OCI-LY3 (cell line): ENCODE data around the gene RFTN1.
A peak's percentile ranks its signal among the peaks of the same experiment; 100 is the strongest.
"Not testable (repeated sequence)": the region's sequence is repeated elsewhere in the genome, so short reads cannot be mapped to it uniquely, and the experiment has no call there.

ENCODE experiments used
- H2AFZ ChIP-seq: fragments of 200-600, 300-600 bp; shearing (Covaris generic); 2 replicates; pipeline ENCODE4 v1.6.0; 2014; ENCODE audit warnings: antibody characterized with exemption, low read depth, low read length
- H3K27ac ChIP-seq: fragments of 200-600, 300-600 bp; sonication (generic); 2 replicates; pipeline ENCODE4 v1.5.1; 2014; ENCODE audit warnings: mild to moderate bottlenecking, low read length, moderate library complexity, mixed read lengths
- H3K27me3 ChIP-seq: fragments of 200-600, 300-600 bp; sonication (generic); 2 replicates; pipeline ENCODE4 v1.6.1; 2014; ENCODE audit warnings: low read depth, low read length, mixed read lengths
- H3K36me3 ChIP-seq: fragments of 200-600, 300-600 bp; sonication (generic); replicated peaks from 2 replicates; pipeline ENCODE3; 2014; ENCODE audit warnings: low read depth, low read length, mixed read lengths
- H3K4me1 ChIP-seq: fragments of 300-600, 200-600 bp; sonication (generic); 2 replicates; pipeline ENCODE4 v1.6.1; 2014; ENCODE audit warnings: low read length, mixed read lengths
- H3K4me2 ChIP-seq: fragments of 200-600, 300-600 bp; sonication (generic); 2 replicates; pipeline ENCODE4 v1.6.1; 2014; ENCODE audit warnings: low read length, mixed read lengths
- H3K4me3 ChIP-seq: fragments of 300-600, 200-600 bp; sonication (generic); 2 replicates; pipeline ENCODE4 v1.5.1; 2014; ENCODE audit warnings: antibody characterized with exemption, mild to moderate bottlenecking, low read length, moderate library complexity
- H3K79me2 ChIP-seq: fragments of 300-600, 200-600 bp; shearing (Covaris generic); 2 replicates; pipeline ENCODE4 v1.6.1; 2014; ENCODE audit warnings: mild to moderate bottlenecking, low read length, mixed read lengths
- H3K9ac ChIP-seq: fragments of 300-600, 200-600 bp; shearing (Covaris generic); 2 replicates; pipeline ENCODE4 v1.6.0; 2014; ENCODE audit warnings: mild to moderate bottlenecking, low read length, moderate library complexity
- H3K9me3 ChIP-seq: fragments of 200-600, 300-600 bp; shearing (Covaris generic); 2 replicates; pipeline ENCODE4 v1.6.1; 2014; ENCODE audit warnings: low read length, mixed read lengths; ENCODE audit not compliant: insufficient read depth
- H4K20me1 ChIP-seq: fragments of 200-600, 300-600 bp; sonication (generic); 2 replicates; pipeline ENCODE4 v1.6.1; 2016; ENCODE audit warnings: low read length, mixed read lengths; ENCODE audit not compliant: insufficient read depth
- EZH2phosphoT487 ChIP-seq: fragments of 200-600 bp; shearing (Covaris generic); IDR thresholded peaks from 2 replicates; pipeline ENCODE4 v1.6.1; 2018; ENCODE audit warnings: antibody characterized with exemption, mixed run types, low read depth
- TF ChIP-seq, protein P1 (sequence below): fragments of 200-600, 300-600 bp; sonication (generic); IDR thresholded peaks from 2 replicates; pipeline ENCODE4 v1.5.1; 2014; ENCODE audit warnings: antibody characterized with exemption, low read length, low read depth

The RFTN1 gene

DNA sequence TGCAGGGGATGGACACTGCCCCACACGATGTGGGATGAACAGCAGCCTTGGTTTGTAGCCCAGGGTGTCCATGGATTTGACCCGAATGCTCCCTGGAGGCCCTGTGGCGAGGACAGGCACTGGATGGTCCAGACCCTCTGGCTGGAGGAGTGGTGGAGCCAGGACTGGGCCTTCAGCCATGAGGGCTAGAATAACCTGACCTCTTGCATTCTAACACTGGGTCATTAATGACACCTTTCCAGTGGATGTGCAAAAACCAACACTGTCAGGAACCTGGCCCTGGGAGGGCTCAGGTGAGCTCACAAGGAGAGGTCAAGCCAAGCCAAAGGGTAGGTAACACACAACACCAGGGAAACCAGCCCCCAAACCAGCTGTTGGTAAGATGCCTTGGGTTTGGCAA, 197.1 kb downstream of the RFTN1 start:
- H3K4me1 ChIP-seq, result peaks cover 36% of the 10 kb centered on the region
- no peak overlapping the region for H3K9ac ChIP-seq
- peaks cover 20% of the 10 kb centered on the region for H3K79me2 ChIP-seq
- no peak overlapping the region for H3K4me3 ChIP-seq
- no peaks in the 10 kb centered on the region for H3K9me3 ChIP-seq
- TF ChIP-seq, protein P1, sequence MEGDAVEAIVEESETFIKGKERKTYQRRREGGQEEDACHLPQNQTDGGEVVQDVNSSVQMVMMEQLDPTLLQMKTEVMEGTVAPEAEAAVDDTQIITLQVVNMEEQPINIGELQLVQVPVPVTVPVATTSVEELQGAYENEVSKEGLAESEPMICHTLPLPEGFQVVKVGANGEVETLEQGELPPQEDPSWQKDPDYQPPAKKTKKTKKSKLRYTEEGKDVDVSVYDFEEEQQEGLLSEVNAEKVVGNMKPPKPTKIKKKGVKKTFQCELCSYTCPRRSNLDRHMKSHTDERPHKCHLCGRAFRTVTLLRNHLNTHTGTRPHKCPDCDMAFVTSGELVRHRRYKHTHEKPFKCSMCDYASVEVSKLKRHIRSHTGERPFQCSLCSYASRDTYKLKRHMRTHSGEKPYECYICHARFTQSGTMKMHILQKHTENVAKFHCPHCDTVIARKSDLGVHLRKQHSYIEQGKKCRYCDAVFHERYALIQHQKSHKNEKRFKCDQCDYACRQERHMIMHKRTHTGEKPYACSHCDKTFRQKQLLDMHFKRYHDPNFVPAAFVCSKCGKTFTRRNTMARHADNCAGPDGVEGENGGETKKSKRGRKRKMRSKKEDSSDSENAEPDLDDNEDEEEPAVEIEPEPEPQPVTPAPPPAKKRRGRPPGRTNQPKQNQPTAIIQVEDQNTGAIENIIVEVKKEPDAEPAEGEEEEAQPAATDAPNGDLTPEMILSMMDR, result no peak
- no peak for TF ChIP-seq EZH2phosphoT487
- H3K36me3 ChIP-seq, result peaks cover 86% of the 10 kb centered on the region
- no peak overlapping the region for H3K27ac ChIP-seq
- H4K20me1 ChIP-seq, result peaks cover 54% of the 10 kb centered on the region
- H2AFZ ChIP-seq, result no peak overlapping the region
- no peak overlapping the region for H3K4me2 ChIP-seq
- H3K27me3 ChIP-seq, result no peaks in the 10 kb centered on the region

DNA sequence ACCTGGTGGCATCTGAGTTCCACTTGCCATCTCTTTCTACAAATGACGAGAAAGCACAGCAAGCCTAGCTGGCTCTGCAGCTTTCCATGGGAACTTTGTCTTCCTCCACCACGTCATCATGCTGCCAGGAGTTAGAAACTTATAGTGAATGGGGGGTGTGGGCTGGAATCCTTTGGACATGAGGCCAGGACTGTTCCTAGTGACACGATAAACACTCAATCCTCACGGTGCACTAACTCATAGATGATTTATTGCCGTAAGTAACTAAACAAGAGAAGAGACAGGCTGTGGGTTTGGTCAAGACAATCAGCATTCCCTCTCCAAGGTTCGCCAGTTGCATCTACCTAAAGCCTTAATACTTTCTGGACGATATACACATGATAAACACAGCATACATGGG, 197.9 kb downstream of the RFTN1 start:
- Histone ChIP-seq H3K4me3 (no peak overlapping the region), H3K79me2 (peaks cover 20% of the 10 kb centered on the region), H3K9me3 (no peaks in the 10 kb centered on the region), H3K27me3 (no peaks in the 10 kb centered on the region), H2AFZ (no peak overlapping the region), H4K20me1 (peaks cover 54% of the 10 kb centered on the region), H3K36me3 (peaks cover 85% of the 10 kb centered on the region), H3K27ac (no peak overlapping the region), H3K4me2 (no peak overlapping the region), H3K4me1 (peaks cover 41% of the 10 kb centered on the region), H3K9ac (no peak overlapping the region)
- no peak for TF ChIP-seq EZH2phosphoT487
- TF ChIP-seq, protein P1, result no peak

DNA sequence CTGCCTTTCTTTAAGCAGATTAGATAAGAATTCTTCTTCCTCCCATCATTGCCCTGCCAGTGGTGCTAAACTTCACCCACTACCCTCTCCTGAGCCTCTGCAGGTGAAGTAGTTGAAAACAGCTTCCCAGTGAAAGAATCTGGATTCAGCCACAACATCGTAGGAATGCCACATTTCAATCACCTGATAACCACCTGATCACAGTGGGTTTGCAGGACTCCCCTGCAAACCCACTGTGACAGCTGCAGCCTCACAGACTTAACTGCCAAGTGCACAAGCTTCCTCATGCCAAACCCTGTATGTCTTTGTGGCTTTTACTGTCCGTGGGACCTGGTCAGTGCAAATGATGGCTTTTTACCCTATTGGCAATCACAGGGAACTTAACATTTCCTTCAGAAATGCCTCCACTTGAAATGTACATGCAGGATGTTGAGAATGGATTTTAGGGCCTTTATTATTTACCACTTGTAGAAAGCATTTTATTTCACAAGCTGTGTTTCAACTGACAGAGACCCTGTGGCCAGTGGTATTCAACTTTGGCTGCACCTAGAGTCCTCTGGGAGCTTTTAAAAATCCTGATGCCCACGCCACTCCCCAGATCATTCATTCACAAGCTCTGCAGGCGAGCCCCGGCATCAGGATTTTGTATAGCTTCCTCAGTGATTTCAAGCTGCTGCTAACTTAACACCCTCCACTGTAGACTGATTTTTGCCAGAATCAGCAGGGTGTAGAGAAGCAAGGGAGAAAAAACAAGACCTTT, 199.4 kb downstream of the RFTN1 start:
- Histone ChIP-seq H3K36me3 (peaks cover 72% of the 10 kb centered on the region), H3K27ac (no peak overlapping the region), H3K27me3 (no peaks in the 10 kb centered on the region), H3K9me3 (no peaks in the 10 kb centered on the region), H3K9ac (no peak overlapping the region), H4K20me1 (peaks cover 50% of the 10 kb centered on the region), H3K79me2 (peaks cover 13% of the 10 kb centered on the region), H3K4me2 (no peak overlapping the region), H2AFZ (no peak overlapping the region), H3K4me3 (no peak overlapping the region), H3K4me1 (peaks cover 46% of the 10 kb centered on the region)
- no peak for TF ChIP-seq EZH2phosphoT487
- TF ChIP-seq, protein P1, result no peak

DNA sequence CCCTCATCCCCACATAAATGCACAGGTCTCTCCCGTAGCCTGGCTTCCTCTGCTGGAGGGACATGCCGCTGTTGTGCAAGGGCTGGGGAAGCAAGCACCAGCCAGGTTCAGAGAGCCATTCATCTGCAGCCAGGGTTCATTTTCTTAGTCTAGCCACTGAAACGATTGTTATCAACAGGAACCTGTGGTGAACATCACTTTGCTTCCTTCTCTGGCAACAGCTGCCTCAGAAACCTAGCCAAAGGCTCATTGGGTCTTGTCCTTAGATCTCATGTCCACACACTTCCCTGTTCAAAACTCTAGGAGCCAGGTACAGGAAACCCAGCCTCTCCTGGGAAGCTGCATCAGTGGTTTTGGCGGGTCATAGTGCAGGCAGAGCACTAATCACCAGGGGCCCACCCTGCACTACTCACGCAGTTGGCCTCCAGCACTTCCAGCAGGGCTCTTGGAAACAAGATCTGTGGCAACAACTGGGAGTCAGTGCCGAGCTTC, 201.5 kb downstream of the RFTN1 start:
- H3K4me3 ChIP-seq, result no peak overlapping the region
- H2AFZ ChIP-seq, result no peak overlapping the region
- no peaks in the 10 kb centered on the region for H3K27me3 ChIP-seq
- H3K9ac ChIP-seq, result no peak overlapping the region
- no peaks in the 10 kb centered on the region for H3K9me3 ChIP-seq
- H3K36me3 ChIP-seq, result peaks cover 63% of the 10 kb centered on the region
- H4K20me1 ChIP-seq, result peaks cover 38% of the 10 kb centered on the region
- H3K79me2 ChIP-seq, result no peaks in the 10 kb centered on the region
- H3K4me2 ChIP-seq, result no peak overlapping the region; the same call in none of the 2 replicates
- H3K4me1 ChIP-seq, result peaks cover 41% of the 10 kb centered on the region
- TF ChIP-seq EZH2phosphoT487, result no peak
- TF ChIP-seq, protein P1, result no peak
- H3K27ac ChIP-seq, result peak overlapping the region; percentile 55

DNA sequence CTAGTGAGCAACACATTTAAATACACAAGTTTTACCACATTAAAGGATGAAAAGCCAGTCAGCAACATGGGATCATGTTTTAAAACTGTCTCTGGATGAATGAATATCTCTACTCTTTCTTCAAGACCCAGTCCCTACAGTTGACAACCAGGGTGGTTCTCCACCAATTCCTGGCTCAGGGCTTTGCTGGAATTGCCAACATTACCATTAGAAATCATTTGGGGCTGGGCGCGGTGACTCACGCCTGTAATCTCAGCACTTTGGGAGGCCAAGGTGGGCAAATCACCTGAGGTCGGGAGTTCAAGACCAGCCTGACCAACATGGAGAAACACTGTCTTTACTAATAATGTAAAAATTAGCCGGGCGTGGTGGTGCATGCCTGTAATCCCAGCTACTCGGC, 203.0 kb downstream of the RFTN1 start:
- H4K20me1 ChIP-seq, result peaks cover 30% of the 10 kb centered on the region
- H3K4me1 ChIP-seq, result peaks cover 41% of the 10 kb centered on the region
- peak overlapping the region; percentile 22; the same call in 1 of the 2 replicates for H3K4me3 ChIP-seq
- peak overlapping the region; percentile 60 for H3K4me2 ChIP-seq
- H3K27me3 ChIP-seq, H2AFZ ChIP-seq, H3K79me2 ChIP-seq, H3K9me3 ChIP-seq: not testable (repeated sequence)
- peak overlapping the region; percentile 83 for H3K27ac ChIP-seq
- 0 out of 2 replicates have a peak overlapping the region, but pooled peaks have one; percentile 23 for H3K9ac ChIP-seq
- peaks cover 56% of the 10 kb centered on the region for H3K36me3 ChIP-seq
